K562 (cell line): ENCODE results near the gene FZD8. TPM values are rescaled to one million over a fixed set of nuclear protein-coding genes. Genes with fewer than 3 reads are reported as not detected.

Source experiments
- ATF2 ChIP-seq: sonication (generic); formaldehyde crosslinking; IDR thresholded peaks from 2 replicates; pipeline ENCODE4 v1.8.1; 2022; ENCODE audit warnings: missing genetic modification reagents
- CBX5 ChIP-seq: IDR thresholded peaks from 2 replicates; pipeline ENCODE4 v1.6.1; 2014; ENCODE audit warnings: low read depth, borderline replicate concordance
- EHMT2 ChIP-seq: fragments of 450-650 bp; IDR thresholded peaks from 2 replicates; pipeline ENCODE4 v1.6.1; 2018; ENCODE audit warnings: antibody characterized with exemption
- FOXJ3 ChIP-seq: sonication (generic); formaldehyde crosslinking; IDR thresholded peaks from 2 replicates; pipeline ENCODE4 v1.4.0; 2020; ENCODE audit warnings: mild to moderate bottlenecking, missing genetic modification reagents
- FOXK1 ChIP-seq: sonication (generic); formaldehyde crosslinking; IDR thresholded peaks from 2 replicates; pipeline ENCODE4 v1.8.0; 2022; ENCODE audit warnings: missing genetic modification reagents, mild to moderate bottlenecking, borderline replicate concordance
- HDGF ChIP-seq: fragments of 450-650 bp; IDR thresholded peaks from 2 replicates; pipeline ENCODE4 v1.6.1; 2016
- KHSRP ChIP-seq: fragments of 450-650 bp; IDR thresholded peaks from 2 replicates; pipeline ENCODE4 v1.6.1; 2017
- KLF13 ChIP-seq: fragments of 450-650 bp; IDR thresholded peaks from 2 replicates; pipeline ENCODE4 v1.6.1; 2016; ENCODE audit warnings: missing genetic modification characterization, low read depth, mild to moderate bottlenecking, missing compliant biosample characterization, moderate library complexity, borderline replicate concordance
- MLLT1 ChIP-seq, 2 experiments: fragments of 450-650 bp; IDR thresholded peaks; 2 replicates each; pipeline ENCODE4 v1.6.1; 2016
- NR2C2 ChIP-seq, 2 experiments: fragments of 200-800 bp in 1 of 2; sonication (Bioruptor generic) in 1 of 2; sonication (generic) in 1 of 2; formaldehyde crosslinking in 1 of 2; IDR thresholded peaks; 2 replicates each; pipeline versions ENCODE4 v1.6.1 to v1.8.0; 2016 to 2022; ENCODE audit warnings: mild to moderate bottlenecking in 1 of 2, missing compliant biosample characterization in 1 of 2, missing genetic modification characterization in 1 of 2, missing genetic modification reagents in 1 of 2
- NR3C1 ChIP-seq: sonication (generic); formaldehyde crosslinking; IDR thresholded peaks from 2 replicates; pipeline ENCODE4 v1.8.1; 2022; ENCODE audit warnings: missing genetic modification reagents
- PHB2 ChIP-seq: fragments of 450-650 bp; IDR thresholded peaks from 2 replicates; pipeline ENCODE4 v1.6.1; 2017; ENCODE audit warnings: low read depth
- POLR2G ChIP-seq: fragments of 200-400 bp; formaldehyde crosslinking; IDR thresholded peaks from 2 replicates; pipeline ENCODE4 v1.6.1; 2017; ENCODE audit warnings: low read depth, mild to moderate bottlenecking, antibody characterized with exemption, low read length, moderate library complexity
- PTBP1 ChIP-seq: fragments of 200-400 bp; formaldehyde crosslinking; IDR thresholded peaks from 2 replicates; pipeline ENCODE4 v1.6.1; 2017; ENCODE audit warnings: low read depth, low read length
- PTRF ChIP-seq: fragments of 450-650 bp; IDR thresholded peaks from 2 replicates; pipeline ENCODE4 v1.6.1; 2016; ENCODE audit warnings: mild to moderate bottlenecking, missing genetic modification characterization, missing compliant biosample characterization
- RBBP5 ChIP-seq: fragments of 200-600 bp; sonication (generic); IDR thresholded peaks from 2 replicates; pipeline ENCODE4 v1.6.1; 2012; ENCODE audit warnings: borderline replicate concordance, mild to moderate bottlenecking, low read length, control low read depth, inconsistent platforms; ENCODE audit not compliant: insufficient read depth, poor library complexity, severe bottlenecking
- SMARCA4 ChIP-seq: fragments of 450-650 bp; IDR thresholded peaks from 2 replicates; pipeline ENCODE4 v1.6.1; 2016
- SOX6 ChIP-seq: fragments of 450-650 bp; IDR thresholded peaks from 2 replicates; pipeline ENCODE4 v1.6.1; 2014; ENCODE audit warnings: mild to moderate bottlenecking
- UBTF ChIP-seq, 2 experiments: IDR thresholded peaks; 2 replicates each; pipeline ENCODE4 v1.6.1; 2012; ENCODE audit warnings: improper control_type of control experiment in 2 of 2, low read depth in 2 of 2, low read length in 2 of 2, borderline replicate concordance in 1 of 2
- ZNF12 ChIP-seq: sonication (generic); formaldehyde crosslinking; IDR thresholded peaks from 2 replicates; pipeline ENCODE4 v1.4.0; 2020; ENCODE audit warnings: mild to moderate bottlenecking, missing genetic modification reagents
- ZNF583 ChIP-seq: fragments of 250-450 bp; sonication (Bioruptor Pico); IDR thresholded peaks from 2 replicates; pipeline ENCODE4 v1.4.0; 2020
- polyA plus RNA-seq, 8 experiments: library from polyadenylated mRNA; depleted of rRNA in 4 of 8; stranded (reverse) in 5 of 8; unstranded in 3 of 8; fragments of >200 nt; fragmentation: Nextera tagmentation in 2 of 8; fragmentation: Illumina TruSeq in 1 of 8; extraction: Ambion mirVana in 2 of 8; extraction: Trizol in 1 of 8; gene quantifications; 2 replicates each; pipeline versions ENCODE4 v1.2.1 to v1.2.3, GENCODE V29; 2011 to 2014; ENCODE audit warnings: inconsistent platforms in 1 of 8, missing spikeins in 1 of 8
- total RNA-seq, 7 experiments: library from RNA; depleted of rRNA in 6 of 7; stranded (reverse); fragments of >200 nt in 6 of 7; fragmentation: Illumina TruSeq in 2 of 7; extraction: Trizol in 2 of 7; gene quantifications; 2 replicates each; pipeline versions ENCODE4 v1.2.1 to v1.2.3, GENCODE V29; 2011 to 2021; ENCODE audit warnings: low replicate concordance in 1 of 7
- TF ChIP-seq, protein P1 (sequence below), 2 experiments: fragments of 150-350 bp in 1 of 2; IDR thresholded peaks; 2 replicates each; pipeline ENCODE4 v1.6.1; 2012 to 2016; ENCODE audit warnings: low read depth in 2 of 2, low read length in 2 of 2, mild to moderate bottlenecking in 1 of 2, moderate library complexity in 1 of 2

Gene FZD8
- total and polyA plus RNA-seq, 9 of the 15 experiments (the other 6 are each of a cell fraction or from before 2014, with no cell fraction given), result 0.03 to 1.2 (median 0.16) TPM; not detected in 1

DNA sequence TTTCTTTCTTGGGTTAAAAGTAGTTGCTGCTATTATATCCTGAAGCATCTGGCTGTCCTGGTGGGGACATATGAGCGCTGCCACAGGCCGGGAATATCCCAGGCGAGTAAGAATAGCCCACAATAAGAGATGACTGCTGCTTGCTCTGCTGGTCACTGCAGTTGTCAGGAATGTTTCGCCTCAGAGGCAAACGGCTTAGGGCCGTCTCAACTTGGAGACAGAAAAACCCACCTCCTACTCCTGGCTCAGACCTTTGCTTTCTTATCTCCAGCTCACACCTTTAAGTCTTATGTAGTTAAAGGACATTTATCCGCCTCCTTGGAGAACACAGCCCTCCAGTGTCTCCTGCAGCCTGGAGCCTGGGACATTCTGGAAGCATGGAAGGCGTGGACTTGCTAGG, 36.9 kb downstream of the FZD8 start, which contains the start of gene GJD4 (continued):
- TF ChIP-seq UBTF (IDR thresholded peaks at IDR 0.05; ENCODE audit: borderline replicate concordance in 1 of 2, low read depth in 2 of 2, low read length in 2 of 2) (no peak), RBBP5 (no peak), ZNF583 (CRISPR knock-in tag) (no peak), FOXK1 (no peak), SMARCA4 (0 out of 2 replicates have a peak, but pooled peaks have one; percentile 13), EHMT2 (0 out of 2 replicates have a peak, but pooled peaks have one; percentile 25), FOXJ3 (CRISPR knock-in tag) (no peak), MLLT1 (IDR thresholded peaks at IDR 0.05) (no peak), SOX6 (no peak), NR2C2 (CRISPR knock-in tag; IDR thresholded peaks at IDR 0.05) (no peak), NR2C2 (tag; IDR thresholded peaks at IDR 0.05) (no peak), HDGF (no peak), PHB2 (no peak), PTBP1 (no peak), ATF2 (CRISPR knock-in tag) (no peak), KLF13 (no peak), PTRF (tag) (no peak), KHSRP (no peak), NR3C1 (no peak), ZNF12 (CRISPR knock-in tag) (no peak), CBX5 (no peak), POLR2G (no peak)
- TF ChIP-seq, protein P1, sequence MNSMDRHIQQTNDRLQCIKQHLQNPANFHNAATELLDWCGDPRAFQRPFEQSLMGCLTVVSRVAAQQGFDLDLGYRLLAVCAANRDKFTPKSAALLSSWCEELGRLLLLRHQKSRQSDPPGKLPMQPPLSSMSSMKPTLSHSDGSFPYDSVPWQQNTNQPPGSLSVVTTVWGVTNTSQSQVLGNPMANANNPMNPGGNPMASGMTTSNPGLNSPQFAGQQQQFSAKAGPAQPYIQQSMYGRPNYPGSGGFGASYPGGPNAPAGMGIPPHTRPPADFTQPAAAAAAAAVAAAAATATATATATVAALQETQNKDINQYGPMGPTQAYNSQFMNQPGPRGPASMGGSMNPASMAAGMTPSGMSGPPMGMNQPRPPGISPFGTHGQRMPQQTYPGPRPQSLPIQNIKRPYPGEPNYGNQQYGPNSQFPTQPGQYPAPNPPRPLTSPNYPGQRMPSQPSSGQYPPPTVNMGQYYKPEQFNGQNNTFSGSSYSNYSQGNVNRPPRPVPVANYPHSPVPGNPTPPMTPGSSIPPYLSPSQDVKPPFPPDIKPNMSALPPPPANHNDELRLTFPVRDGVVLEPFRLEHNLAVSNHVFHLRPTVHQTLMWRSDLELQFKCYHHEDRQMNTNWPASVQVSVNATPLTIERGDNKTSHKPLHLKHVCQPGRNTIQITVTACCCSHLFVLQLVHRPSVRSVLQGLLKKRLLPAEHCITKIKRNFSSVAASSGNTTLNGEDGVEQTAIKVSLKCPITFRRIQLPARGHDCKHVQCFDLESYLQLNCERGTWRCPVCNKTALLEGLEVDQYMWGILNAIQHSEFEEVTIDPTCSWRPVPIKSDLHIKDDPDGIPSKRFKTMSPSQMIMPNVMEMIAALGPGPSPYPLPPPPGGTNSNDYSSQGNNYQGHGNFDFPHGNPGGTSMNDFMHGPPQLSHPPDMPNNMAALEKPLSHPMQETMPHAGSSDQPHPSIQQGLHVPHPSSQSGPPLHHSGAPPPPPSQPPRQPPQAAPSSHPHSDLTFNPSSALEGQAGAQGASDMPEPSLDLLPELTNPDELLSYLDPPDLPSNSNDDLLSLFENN (IDR thresholded peaks at IDR 0.05; ENCODE audit: low read depth in 2 of 2, low read length in 2 of 2), result no peak
